IPS-20b (cell line): Measurements from ENCODE around the gene LILRA5.

ENCODE experiments used
- H3K27ac ChIP-seq: one replicate; pipeline ENCODE4 v1.5.1; 2013; ENCODE audit warnings: low read length
- H3K27me3 ChIP-seq: 2 replicates; pipeline ENCODE4 v1.6.1; 2013; ENCODE audit warnings: mild to moderate bottlenecking, low read length, inconsistent platforms; ENCODE audit not compliant: insufficient read depth
- H3K36me3 ChIP-seq: 2 replicates; pipeline ENCODE4 v1.6.1; 2013; ENCODE audit warnings: low read depth, mild to moderate bottlenecking, inconsistent platforms, low read length, moderate library complexity; ENCODE audit not compliant: insufficient read depth
- H3K4me1 ChIP-seq: 2 replicates; pipeline ENCODE4 v1.6.1; 2013; ENCODE audit warnings: mild to moderate bottlenecking, control low read depth, inconsistent platforms, low read length, moderate library complexity; ENCODE audit not compliant: insufficient read depth
- H3K4me3 ChIP-seq: 2 replicates; pipeline ENCODE4 v1.5.1; 2013; ENCODE audit warnings: mild to moderate bottlenecking, low read length, inconsistent platforms
- H3K9ac ChIP-seq: 2 replicates; pipeline ENCODE4 v1.6.1; 2013; ENCODE audit warnings: low read depth, mild to moderate bottlenecking, inconsistent platforms, low read length, moderate library complexity
- H3K9me3 ChIP-seq: 2 replicates; pipeline ENCODE4 v1.6.1; 2013; ENCODE audit warnings: mild to moderate bottlenecking, low read depth, low read length, inconsistent platforms; ENCODE audit not compliant: insufficient read depth

The LILRA5 gene

DNA sequence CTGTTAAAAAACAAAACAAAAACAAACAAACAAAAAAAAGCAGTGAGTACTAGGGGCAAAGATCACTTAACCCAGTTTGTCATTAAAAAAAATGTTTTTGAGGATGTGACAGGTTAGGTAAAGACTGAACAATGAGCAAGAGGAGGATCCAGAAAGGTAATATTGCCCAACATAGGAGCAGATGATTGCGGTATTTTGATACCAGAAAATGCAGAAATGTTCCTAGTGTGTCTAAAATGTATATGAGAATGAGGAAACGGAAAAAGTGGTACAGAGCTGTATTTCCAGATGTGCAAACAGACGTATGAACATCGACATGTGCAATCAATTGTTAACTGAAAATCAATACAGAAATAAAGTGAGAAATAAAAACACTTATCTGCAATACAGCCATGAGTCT is 30.9 kb upstream of the LILRA5 start:
- H3K27me3 ChIP-seq, result peaks cover 3% of the 10 kb centered on the region; the same call in 1 of the 2 replicates

DNA sequence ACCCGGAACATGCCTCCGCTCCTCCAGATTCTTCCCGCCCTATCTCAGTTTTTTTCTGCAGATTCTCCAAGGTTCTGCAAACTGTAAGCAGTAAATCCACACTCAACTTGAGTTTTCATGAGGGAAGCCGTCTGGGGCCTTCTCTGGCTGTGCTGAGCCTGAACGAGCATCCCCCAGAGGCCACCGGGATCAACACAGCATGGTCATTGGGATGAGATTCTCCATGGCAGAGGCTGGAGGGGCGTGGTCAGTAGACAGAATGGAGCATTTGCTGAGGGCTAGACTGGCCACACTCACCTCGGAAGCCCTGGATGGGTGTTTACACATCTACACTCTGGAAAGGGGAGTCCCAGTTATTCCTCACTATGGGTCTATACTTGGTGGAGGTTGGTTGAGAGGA is 28.3 kb upstream of the LILRA5 start:
- Histone ChIP-seq H3K9ac (no peak overlapping the region), H3K4me3 (no peak overlapping the region), H3K27ac (no peak overlapping the region), H3K36me3 (no peaks in the 10 kb centered on the region), H3K4me1 (no peaks in the 10 kb centered on the region), H3K27me3 (no peaks in the 10 kb centered on the region), H3K9me3 (no peaks in the 10 kb centered on the region)

More for the DNA sequence above, 30.9 kb upstream of the LILRA5 start:
- Histone ChIP-seq H3K9me3 (no peaks in the 10 kb centered on the region), H3K4me1 (no peaks in the 10 kb centered on the region), H3K36me3 (no peaks in the 10 kb centered on the region), H3K4me3 (no peak overlapping the region), H3K27ac (no peak overlapping the region), H3K9ac (no peak overlapping the region)

- no peak overlapping the region for H3K9ac ChIP-seq
- no peaks in the 10 kb centered on the region for H3K27me3 ChIP-seq
- no peaks in the 10 kb centered on the region for H3K36me3 ChIP-seq
- no peak overlapping the region for H3K4me3 ChIP-seq
- H3K27ac ChIP-seq, result no peak overlapping the region
- H3K9me3 ChIP-seq, result no peaks in the 10 kb centered on the region
- H3K4me1 ChIP-seq, result no peaks in the 10 kb centered on the region
Measured at GRCh38 chr19:54339646-54340358, 26.8 kb upstream of the LILRA5 start.

- H3K9me3 ChIP-seq, result no peaks in the 10 kb centered on the region
- no peak overlapping the region for H3K4me3 ChIP-seq
- H3K4me1 ChIP-seq, result no peaks in the 10 kb centered on the region
- H3K9ac ChIP-seq, result no peak overlapping the region
- no peaks in the 10 kb centered on the region for H3K27me3 ChIP-seq
- no peaks in the 10 kb centered on the region for H3K36me3 ChIP-seq
- H3K27ac ChIP-seq, result no peak overlapping the region
Measured at GRCh38 chr19:54338521-54338920, 25.6 kb upstream of the LILRA5 start.

DNA sequence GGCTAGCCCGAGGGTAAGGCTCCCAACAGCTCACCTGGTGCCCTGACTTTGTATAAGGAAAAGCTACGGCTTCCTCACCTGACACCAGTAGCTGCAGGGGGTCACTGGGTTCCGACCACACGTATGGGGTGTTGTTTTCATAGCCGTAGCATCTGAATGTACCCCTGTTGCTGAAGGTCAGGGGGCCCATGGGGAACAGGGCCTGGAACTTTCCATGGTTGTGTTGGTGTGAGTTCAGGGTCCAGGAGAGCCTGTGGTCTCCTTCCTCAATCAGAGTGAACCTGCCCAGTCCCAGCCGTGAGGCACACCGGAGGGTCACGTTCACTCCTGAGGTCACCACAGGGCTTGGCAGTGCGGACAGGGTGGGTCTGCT is 24.9 kb upstream of the LILRA5 start:
- Histone ChIP-seq H3K27ac (no peak overlapping the region), H3K27me3 (no peaks in the 10 kb centered on the region), H3K4me1 (no peaks in the 10 kb centered on the region), H3K4me3 (no peak overlapping the region), H3K9me3 (no peaks in the 10 kb centered on the region), H3K36me3 (no peaks in the 10 kb centered on the region), H3K9ac (no peak overlapping the region)

DNA sequence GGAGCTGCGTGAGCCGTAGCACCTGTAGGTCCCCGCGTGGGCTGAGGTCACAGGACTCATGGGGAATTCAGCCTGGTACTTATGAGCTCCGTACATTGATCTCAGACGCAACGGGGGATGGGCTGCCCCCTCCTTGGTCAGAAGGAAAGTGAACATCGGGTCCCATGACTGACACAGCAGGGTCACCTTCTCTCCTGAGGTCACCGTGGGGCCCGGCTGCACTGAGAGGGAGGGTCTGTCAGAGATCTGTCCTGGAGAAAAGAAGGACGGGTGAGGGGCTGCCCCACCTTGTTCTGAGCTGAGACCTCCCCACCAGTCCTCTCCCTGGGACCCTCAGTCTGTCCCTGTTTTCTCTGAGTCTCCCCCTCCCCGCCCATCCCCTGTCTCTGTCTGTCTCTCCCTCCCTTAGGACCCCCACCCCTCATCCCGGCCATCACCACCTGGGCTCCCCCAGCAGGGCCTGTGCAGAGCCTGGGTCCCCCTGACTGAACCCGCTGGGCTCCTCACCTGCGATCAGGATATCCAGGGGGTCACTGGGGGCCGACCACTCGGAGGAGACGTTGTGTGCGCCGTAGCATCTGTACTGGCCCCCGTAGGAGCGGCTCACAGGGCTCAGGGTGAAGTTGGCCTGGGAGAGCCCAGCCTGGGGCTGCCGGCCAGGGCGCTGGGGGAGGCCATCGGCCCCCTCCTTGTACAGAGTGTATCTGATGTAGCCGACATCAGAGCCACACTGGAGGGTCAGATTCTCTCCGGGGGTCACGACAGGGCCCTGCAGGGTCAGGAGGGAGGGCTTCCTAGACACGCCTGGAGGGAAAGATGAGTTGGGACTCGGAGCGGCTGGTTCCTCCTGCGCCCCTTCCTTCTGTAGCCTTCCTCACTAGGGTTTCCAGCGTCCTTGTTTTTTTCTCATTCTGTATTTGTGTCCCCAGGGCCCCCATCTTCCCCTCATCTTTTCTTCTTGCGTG is 24.2 kb upstream of the LILRA5 start:
- no peaks in the 10 kb centered on the region for H3K27me3 ChIP-seq
- no peak overlapping the region for H3K9ac ChIP-seq
- no peak overlapping the region for H3K4me3 ChIP-seq
- H3K9me3 ChIP-seq, result no peaks in the 10 kb centered on the region
- H3K4me1 ChIP-seq, result no peaks in the 10 kb centered on the region
- H3K36me3 ChIP-seq, result no peaks in the 10 kb centered on the region
- H3K27ac ChIP-seq, result no peak overlapping the region

- no peaks in the 10 kb centered on the region for H3K27me3 ChIP-seq
Measured at GRCh38 chr19:54335979-54336892, 23.3 kb upstream of the LILRA5 start.

DNA sequence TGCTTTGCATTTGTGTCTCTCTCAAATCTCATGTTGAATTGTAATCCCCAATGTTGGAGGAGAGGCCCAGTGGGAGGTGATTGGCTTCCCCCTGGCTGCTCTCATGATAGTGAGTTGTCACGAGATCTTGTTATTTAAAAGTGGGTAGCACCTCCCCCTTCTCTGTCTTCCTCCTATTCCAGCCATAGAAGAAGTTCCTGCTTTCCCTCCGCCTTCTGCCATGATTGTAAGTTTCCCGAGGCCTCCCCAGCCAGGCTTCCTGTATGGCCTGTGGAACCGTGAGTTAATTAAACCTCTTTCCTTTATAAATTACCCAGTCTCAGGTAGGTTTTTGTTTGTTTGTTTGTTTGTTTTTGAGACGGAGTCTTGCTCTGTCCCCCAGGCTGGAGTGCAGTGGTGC is 22.2 kb upstream of the LILRA5 start:
- Histone ChIP-seq H3K4me3 (no peak overlapping the region), H3K9me3 (no peaks in the 10 kb centered on the region), H3K4me1 (no peaks in the 10 kb centered on the region), H3K9ac (no peak overlapping the region), H3K36me3 (no peaks in the 10 kb centered on the region), H3K27ac (no peak overlapping the region), H3K27me3 (no peaks in the 10 kb centered on the region; the same call in 1 of the 2 replicates)

More at GRCh38 chr19:54335979-54336892, 23.3 kb upstream of the LILRA5 start:
- Histone ChIP-seq H3K4me3 (no peak overlapping the region), H3K4me1 (no peaks in the 10 kb centered on the region), H3K9ac (no peak overlapping the region), H3K9me3 (no peaks in the 10 kb centered on the region), H3K36me3 (no peaks in the 10 kb centered on the region), H3K27ac (no peak overlapping the region)

DNA sequence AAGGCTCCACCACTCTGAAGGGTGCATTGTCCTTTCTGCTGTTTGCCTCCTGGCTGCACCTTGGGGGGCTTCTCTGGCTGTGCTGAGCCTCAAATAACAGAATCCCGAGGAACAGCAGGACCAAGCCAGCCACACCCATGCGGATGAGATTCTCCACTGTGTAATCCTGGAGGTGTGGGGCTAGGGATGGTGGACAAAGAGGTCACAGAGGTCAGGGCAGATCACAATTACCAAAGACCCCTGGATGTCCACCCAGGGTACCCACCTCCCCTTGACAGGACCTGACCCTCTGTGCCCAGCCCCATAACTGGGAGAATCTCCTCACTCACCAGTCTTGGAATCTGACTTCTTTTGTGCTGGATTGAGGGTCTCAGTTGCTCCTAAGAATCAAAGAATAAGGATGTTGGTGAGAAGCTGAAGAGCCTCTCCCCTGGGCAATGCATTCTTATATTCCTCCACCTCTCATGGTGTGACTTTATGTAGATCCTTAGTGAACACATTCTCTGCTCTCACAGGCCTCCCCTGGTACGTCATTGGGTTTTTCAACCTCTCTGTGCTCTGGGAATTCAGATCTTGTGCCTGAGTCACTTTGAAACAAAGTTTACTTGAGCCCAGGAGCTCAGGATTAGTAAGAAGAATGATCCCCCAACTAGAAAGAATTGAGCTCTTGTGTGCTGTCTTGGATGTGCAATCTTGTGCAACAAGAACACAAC is 20.8 kb upstream of the LILRA5 start:
- Histone ChIP-seq H3K9ac (no peak overlapping the region), H3K4me1 (no peaks in the 10 kb centered on the region), H3K27me3 (no peaks in the 10 kb centered on the region; the same call in 1 of the 2 replicates), H3K9me3 (no peaks in the 10 kb centered on the region), H3K27ac (no peak overlapping the region), H3K4me3 (no peak overlapping the region), H3K36me3 (no peaks in the 10 kb centered on the region)

DNA sequence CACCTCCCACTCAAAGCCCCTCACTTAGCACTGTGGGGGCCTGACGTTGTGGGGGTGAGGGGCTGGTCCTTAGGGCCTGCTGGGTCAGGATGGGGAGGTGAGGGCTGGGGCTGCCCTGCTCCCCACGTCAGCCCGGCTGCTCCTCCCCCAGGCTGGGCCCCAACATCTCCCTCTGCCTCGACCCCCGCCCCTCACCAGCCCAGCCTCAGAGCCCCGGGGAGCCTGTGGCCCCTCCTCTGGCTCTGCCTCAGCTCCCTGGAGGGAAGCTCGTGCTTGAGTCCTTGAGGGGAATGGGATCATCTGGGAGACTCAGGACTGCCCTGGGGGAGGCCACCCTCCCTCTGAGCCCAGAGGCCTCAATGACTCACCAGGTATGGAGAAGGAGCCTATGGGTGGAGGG is 19.2 kb upstream of the LILRA5 start:
- H3K27me3 ChIP-seq, result no peaks in the 10 kb centered on the region; the same call in 1 of the 2 replicates
- H3K4me3 ChIP-seq, result no peak overlapping the region
- no peaks in the 10 kb centered on the region for H3K36me3 ChIP-seq
- no peaks in the 10 kb centered on the region for H3K9me3 ChIP-seq
- H3K4me1 ChIP-seq, result no peaks in the 10 kb centered on the region
- H3K9ac ChIP-seq, result no peak overlapping the region
- H3K27ac ChIP-seq, result no peak overlapping the region

- Histone ChIP-seq H3K36me3 (no peaks in the 10 kb centered on the region), H3K4me3 (no peak overlapping the region), H3K27ac (no peak overlapping the region), H3K9me3 (no peaks in the 10 kb centered on the region), H3K27me3 (no peaks in the 10 kb centered on the region; the same call in 1 of the 2 replicates), H3K9ac (no peak overlapping the region), H3K4me1 (no peaks in the 10 kb centered on the region)
Measured at GRCh38 chr19:54331626-54332025, 18.7 kb upstream of the LILRA5 start.
